ENCODE results near the gene COG3. TPM values are rescaled to one million over a fixed set of nuclear protein-coding genes. Genes with fewer than 3 reads are reported as not detected.

Gene COG3
- total and polyA plus RNA-seq, 2 donors: 24.1 to 29.6 TPM

DNA sequence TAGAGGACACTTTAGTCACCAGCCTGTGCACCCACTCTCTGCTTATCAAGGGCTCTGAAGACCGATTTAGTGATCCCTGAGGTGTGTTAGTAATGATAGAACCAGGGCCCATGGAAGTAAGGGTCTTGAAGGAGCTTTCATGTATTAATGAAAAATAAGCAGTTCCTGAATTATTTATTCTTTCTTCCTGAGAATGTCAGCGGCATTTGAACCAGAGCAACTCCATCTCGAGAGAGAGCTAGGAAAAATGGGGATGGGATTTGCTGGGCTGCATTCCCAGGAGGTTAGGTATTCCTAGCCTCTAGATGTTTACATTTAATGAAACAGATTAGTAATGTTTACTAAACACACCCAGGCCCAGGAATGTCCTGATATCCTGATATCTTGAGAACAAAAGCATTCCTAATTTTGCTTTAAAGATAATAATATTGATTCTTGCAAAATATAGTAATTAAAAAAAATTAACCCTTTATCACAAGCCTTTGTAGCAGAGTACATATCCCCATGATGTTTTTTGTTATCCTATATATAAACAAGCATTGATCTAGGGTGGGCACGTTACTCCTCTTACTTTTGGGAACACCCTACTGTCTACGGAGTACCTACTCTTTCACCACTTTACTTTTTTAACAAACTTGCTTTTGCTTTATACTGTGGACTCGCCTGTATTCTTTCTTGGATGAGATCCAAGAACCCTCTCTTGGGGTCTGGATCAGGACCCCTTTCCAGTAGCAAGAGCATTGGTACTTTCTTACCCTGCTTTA is 63.1 kb downstream of the COG3 start:
- H3K36me3 ChIP-seq (ENCODE audit: control insufficient read depth in 2 of 2, insufficient read depth in 2 of 2, low read length in 1 of 2): peaks cover 22 to 51% of the 10 kb centered on the region in 2 donors
- 97% methylated on average over 6 of the region's 6 CpGs for WGBS
- H3K4me1 ChIP-seq (ENCODE audit: control insufficient read depth in 2 of 2, insufficient read depth in 2 of 2, low read length in 2 of 2): no peaks in the 10 kb centered on the region
- DNase-seq (ENCODE audit: low read depth in 6 of 9, low spot score in 9 of 9): no peak
- no peak overlapping the region for H3K27ac ChIP-seq (ENCODE audit: low read depth in 1 of 2, low read length in 1 of 2)
- no peaks in the 10 kb centered on the region for H3K27me3 ChIP-seq (ENCODE audit: control insufficient read depth in 2 of 2, insufficient read depth in 1 of 2, low read length in 1 of 2)
- H3K4me3 ChIP-seq (ENCODE audit: low read length in 2 of 2): no peak overlapping the region
- H3K9me3 ChIP-seq (ENCODE audit: control insufficient read depth in 2 of 2, insufficient read depth in 1 of 2, low read length in 1 of 2): no peaks in the 10 kb centered on the region

DNA sequence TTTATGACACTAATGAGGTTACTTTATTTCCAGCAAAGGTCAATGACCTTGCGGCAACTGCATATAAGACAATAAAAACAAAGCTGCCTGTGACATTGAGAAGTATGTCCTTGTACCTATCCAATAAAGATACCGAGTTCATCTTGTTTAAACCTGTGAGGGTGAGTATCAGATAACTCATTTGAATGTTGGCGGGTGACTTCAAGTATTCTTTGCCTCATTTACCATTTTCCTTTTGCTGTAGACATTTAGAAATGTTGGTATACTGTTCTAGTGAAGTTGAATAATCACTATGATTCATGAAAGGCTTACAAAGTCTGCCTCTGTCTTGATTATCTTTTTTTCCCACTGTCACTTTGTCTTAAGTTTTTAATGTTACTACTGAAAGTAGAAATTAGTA is 65.0 kb downstream of the COG3 start:
- no peaks in the 10 kb centered on the region for H3K9me3 ChIP-seq (ENCODE audit: control insufficient read depth in 2 of 2, insufficient read depth in 1 of 2, low read length in 1 of 2)
- no peak for DNase-seq (ENCODE audit: low read depth in 6 of 9, low spot score in 9 of 9)
- H3K27me3 ChIP-seq (ENCODE audit: control insufficient read depth in 2 of 2, insufficient read depth in 1 of 2, low read length in 1 of 2): no peaks in the 10 kb centered on the region
- no peak overlapping the region for H3K27ac ChIP-seq (ENCODE audit: low read depth in 1 of 2, low read length in 1 of 2)
- H3K4me3 ChIP-seq (ENCODE audit: low read length in 2 of 2): no peak overlapping the region
- WGBS: 97% methylated on average over 3 of the region's 3 CpGs
- no peaks in the 10 kb centered on the region for H3K4me1 ChIP-seq (ENCODE audit: control insufficient read depth in 2 of 2, insufficient read depth in 2 of 2, low read length in 2 of 2)
- peaks cover 37 to 64% of the 10 kb centered on the region in 2 donors for H3K36me3 ChIP-seq (ENCODE audit: control insufficient read depth in 2 of 2, insufficient read depth in 2 of 2, low read length in 1 of 2)

DNA sequence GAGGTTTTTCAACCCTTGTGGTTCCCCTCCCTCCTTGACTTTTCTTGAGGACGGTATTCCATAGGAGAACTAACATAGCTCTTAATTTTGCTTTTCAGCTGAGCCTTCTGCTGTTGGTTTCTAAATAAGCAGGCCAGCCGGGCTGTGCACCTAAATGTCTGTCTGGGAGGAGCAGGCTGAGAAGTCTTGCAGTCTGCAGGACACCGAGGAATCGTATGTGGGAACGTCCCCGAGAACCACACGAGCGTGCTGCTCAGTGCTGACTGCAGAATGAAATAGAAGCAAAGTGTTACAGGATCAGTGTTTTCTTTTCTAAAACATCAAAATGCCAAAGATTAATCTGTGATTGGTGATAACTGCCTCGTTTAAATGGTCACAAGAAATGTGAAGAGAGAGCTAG is 69.9 kb downstream of the COG3 start:
- Histone ChIP-seq H3K36me3 (ENCODE audit: control insufficient read depth in 2 of 2, insufficient read depth in 2 of 2, low read length in 1 of 2) (peaks cover 36 to 56% of the 10 kb centered on the region in 2 donors), H3K4me1 (ENCODE audit: control insufficient read depth in 2 of 2, insufficient read depth in 2 of 2, low read length in 2 of 2) (no peaks in the 10 kb centered on the region), H3K27me3 (ENCODE audit: control insufficient read depth in 2 of 2, insufficient read depth in 1 of 2, low read length in 1 of 2) (no peaks in the 10 kb centered on the region), H3K4me3 (ENCODE audit: low read length in 2 of 2) (no peak overlapping the region), H3K9me3 (ENCODE audit: control insufficient read depth in 2 of 2, insufficient read depth in 1 of 2, low read length in 1 of 2) (no peaks in the 10 kb centered on the region), H3K27ac (ENCODE audit: low read depth in 1 of 2, low read length in 1 of 2) (no peak overlapping the region)
- DNase-seq (ENCODE audit: low read depth in 6 of 9, low spot score in 9 of 9): no peak
- WGBS: 96% methylated on average over 9 of the region's 9 CpGs

DNA sequence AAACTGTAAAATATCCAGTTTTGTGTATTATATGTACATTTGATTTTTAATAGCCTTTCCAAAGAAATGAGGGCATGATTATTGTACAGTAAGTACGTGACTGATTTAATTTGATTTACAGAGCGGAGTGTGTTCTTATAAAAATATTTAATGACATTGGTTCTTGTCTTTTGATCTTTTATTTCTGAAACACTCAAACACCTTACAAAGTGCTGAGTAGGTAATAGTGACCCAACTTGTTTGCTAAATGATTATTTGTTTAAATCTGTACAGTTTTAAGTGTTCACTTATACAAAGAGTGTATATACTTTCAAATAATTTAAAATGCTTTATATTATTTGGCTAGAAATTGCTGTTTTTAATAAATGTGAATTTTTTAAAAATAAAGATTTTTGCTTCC is 71.5 kb downstream of the COG3 start:
- Histone ChIP-seq H3K27me3 (ENCODE audit: control insufficient read depth in 2 of 2, insufficient read depth in 1 of 2, low read length in 1 of 2) (no peaks in the 10 kb centered on the region), H3K4me3 (ENCODE audit: low read length in 2 of 2) (no peak overlapping the region), H3K9me3 (ENCODE audit: control insufficient read depth in 2 of 2, insufficient read depth in 1 of 2, low read length in 1 of 2) (no peaks in the 10 kb centered on the region), H3K36me3 (ENCODE audit: control insufficient read depth in 2 of 2, insufficient read depth in 2 of 2, low read length in 1 of 2) (peaks cover 35 to 44% of the 10 kb centered on the region in 2 donors), H3K4me1 (ENCODE audit: control insufficient read depth in 2 of 2, insufficient read depth in 2 of 2, low read length in 2 of 2) (no peaks in the 10 kb centered on the region), H3K27ac (ENCODE audit: low read depth in 1 of 2, low read length in 1 of 2) (no peak overlapping the region)
- 100% methylated on average over 2 of the region's 2 CpGs for WGBS
- no peak for DNase-seq (ENCODE audit: low read depth in 6 of 9, low spot score in 9 of 9)

DNA sequence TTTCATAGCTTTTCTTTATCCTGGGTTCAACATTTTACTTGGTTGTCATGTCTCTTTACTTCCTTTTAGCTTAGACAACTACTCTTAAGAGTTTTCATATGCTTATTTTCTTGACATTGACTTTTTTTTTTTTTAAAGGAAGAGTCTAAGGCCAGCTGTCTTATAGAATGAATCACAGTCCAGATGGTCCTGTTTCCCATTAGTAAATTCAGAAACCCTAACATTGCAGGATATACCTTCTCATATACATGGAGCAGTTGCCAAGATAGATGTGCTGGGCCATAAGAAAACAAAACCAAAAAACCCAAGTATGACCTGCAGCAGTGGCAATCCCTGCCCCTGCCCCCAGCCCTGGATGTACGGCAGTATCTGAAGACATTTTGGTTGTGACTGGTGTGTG is 72.8 kb downstream of the COG3 start:
- Histone ChIP-seq H3K9me3 (ENCODE audit: control insufficient read depth in 2 of 2, insufficient read depth in 1 of 2, low read length in 1 of 2) (no peaks in the 10 kb centered on the region), H3K4me1 (ENCODE audit: control insufficient read depth in 2 of 2, insufficient read depth in 2 of 2, low read length in 2 of 2) (no peaks in the 10 kb centered on the region), H3K27ac (ENCODE audit: low read depth in 1 of 2, low read length in 1 of 2) (no peak overlapping the region), H3K27me3 (ENCODE audit: control insufficient read depth in 2 of 2, insufficient read depth in 1 of 2, low read length in 1 of 2) (no peaks in the 10 kb centered on the region), H3K36me3 (ENCODE audit: control insufficient read depth in 2 of 2, insufficient read depth in 2 of 2, low read length in 1 of 2) (peaks cover 30 to 39% of the 10 kb centered on the region in 2 donors), H3K4me3 (ENCODE audit: low read length in 2 of 2) (no peak overlapping the region)
- no peak for DNase-seq (ENCODE audit: low read depth in 6 of 9, low spot score in 9 of 9)
- 100% methylated on average over 1 of the region's 1 CpG for WGBS

DNA sequence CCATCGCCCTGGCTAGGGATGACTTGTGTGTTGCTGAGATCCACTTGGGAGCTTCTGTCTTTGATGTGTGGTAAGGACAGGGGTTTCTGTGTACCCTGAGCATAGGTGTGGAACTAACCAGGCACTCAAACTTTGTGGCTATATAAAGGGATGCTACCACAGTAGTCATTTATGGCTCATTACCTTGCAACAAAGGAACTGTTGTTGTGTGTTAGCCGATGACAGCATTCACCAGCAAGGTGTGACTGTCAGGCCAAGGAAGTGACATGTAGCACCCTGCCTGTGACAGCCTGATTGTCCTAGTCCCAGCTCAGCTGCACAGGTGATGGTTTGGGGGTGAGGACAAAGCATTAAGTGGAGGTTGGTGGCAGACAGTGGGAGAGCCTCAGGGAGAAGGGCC is 73.6 kb downstream of the COG3 start:
- Histone ChIP-seq H3K4me1 (ENCODE audit: control insufficient read depth in 2 of 2, insufficient read depth in 2 of 2, low read length in 2 of 2) (no peaks in the 10 kb centered on the region), H3K27me3 (ENCODE audit: control insufficient read depth in 2 of 2, insufficient read depth in 1 of 2, low read length in 1 of 2) (no peaks in the 10 kb centered on the region), H3K9me3 (ENCODE audit: control insufficient read depth in 2 of 2, insufficient read depth in 1 of 2, low read length in 1 of 2) (no peaks in the 10 kb centered on the region), H3K36me3 (ENCODE audit: control insufficient read depth in 2 of 2, insufficient read depth in 2 of 2, low read length in 1 of 2) (peaks cover 23 to 31% of the 10 kb centered on the region in 2 donors), H3K4me3 (ENCODE audit: low read length in 2 of 2) (no peak overlapping the region), H3K27ac (ENCODE audit: low read depth in 1 of 2, low read length in 1 of 2) (no peak overlapping the region)
- WGBS: 94% methylated on average over 2 of the region's 2 CpGs
- DNase-seq (ENCODE audit: low read depth in 6 of 9, low spot score in 9 of 9): no peak

DNA sequence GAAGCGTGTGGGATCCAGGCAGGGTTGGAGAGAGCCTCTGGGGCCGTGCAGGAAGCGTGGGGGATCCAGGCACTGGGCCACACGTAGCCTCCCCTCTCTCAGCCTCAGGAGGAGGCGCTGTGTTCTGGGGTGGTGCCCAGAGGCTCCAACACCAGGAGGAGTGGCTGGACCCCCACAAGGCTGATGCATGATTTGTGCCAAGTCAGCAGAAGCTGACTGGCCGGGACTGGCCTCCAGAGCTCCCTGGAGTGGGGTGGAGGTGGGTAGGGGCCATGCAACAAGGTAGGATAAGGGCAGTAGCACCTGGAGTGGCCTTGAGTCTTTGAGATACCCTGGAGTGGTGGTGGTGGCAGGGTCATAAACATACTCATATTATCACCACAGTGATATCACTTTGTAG is 75.5 kb downstream of the COG3 start:
- 95% methylated on average over 6 of the region's 6 CpGs for WGBS
- no peaks in the 10 kb centered on the region for H3K9me3 ChIP-seq (ENCODE audit: control insufficient read depth in 2 of 2, insufficient read depth in 1 of 2, low read length in 1 of 2)
- H3K36me3 ChIP-seq (ENCODE audit: control insufficient read depth in 2 of 2, insufficient read depth in 2 of 2, low read length in 1 of 2): peaks cover 7 to 13% of the 10 kb centered on the region in 2 donors
- H3K4me3 ChIP-seq (ENCODE audit: low read length in 2 of 2): no peak overlapping the region
- no peak for DNase-seq (ENCODE audit: low read depth in 6 of 9, low spot score in 9 of 9)
- H3K4me1 ChIP-seq (ENCODE audit: control insufficient read depth in 2 of 2, insufficient read depth in 2 of 2, low read length in 2 of 2): no peaks in the 10 kb centered on the region
- H3K27ac ChIP-seq (ENCODE audit: low read depth in 1 of 2, low read length in 1 of 2): no peak overlapping the region
- no peaks in the 10 kb centered on the region for H3K27me3 ChIP-seq (ENCODE audit: control insufficient read depth in 2 of 2, insufficient read depth in 1 of 2, low read length in 1 of 2)

DNA sequence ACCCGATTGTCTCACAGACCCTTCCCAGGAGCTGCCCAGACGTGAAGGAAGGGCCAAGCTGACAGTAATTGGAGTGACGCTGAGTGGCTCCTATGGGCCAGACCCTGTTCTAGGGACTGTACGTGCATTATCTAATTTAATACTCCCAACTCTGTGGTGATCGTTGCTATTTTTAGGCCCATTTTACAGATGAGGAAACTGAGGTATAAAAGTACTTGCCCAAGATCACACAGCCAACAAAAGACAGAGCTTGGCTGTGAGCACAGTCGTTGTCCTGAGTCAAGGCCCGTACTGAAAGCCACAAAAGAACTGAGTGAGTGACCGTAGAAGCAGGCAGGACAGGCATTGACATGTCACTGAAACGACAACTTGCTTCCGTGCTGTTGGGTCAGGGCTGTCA is 76.1 kb downstream of the COG3 start:
- H3K36me3 ChIP-seq (ENCODE audit: control insufficient read depth in 2 of 2, insufficient read depth in 2 of 2, low read length in 1 of 2): peaks cover under 1 to 6% of the 10 kb centered on the region in 2 donors
- H3K4me1 ChIP-seq (ENCODE audit: control insufficient read depth in 2 of 2, insufficient read depth in 2 of 2, low read length in 2 of 2): no peaks in the 10 kb centered on the region
- no peak overlapping the region for H3K27ac ChIP-seq (ENCODE audit: low read depth in 1 of 2, low read length in 1 of 2)
- no peaks in the 10 kb centered on the region for H3K27me3 ChIP-seq (ENCODE audit: control insufficient read depth in 2 of 2, insufficient read depth in 1 of 2, low read length in 1 of 2)
- WGBS: 95% methylated on average over 10 of the region's 10 CpGs
- H3K9me3 ChIP-seq (ENCODE audit: control insufficient read depth in 2 of 2, insufficient read depth in 1 of 2, low read length in 1 of 2): no peaks in the 10 kb centered on the region
- H3K4me3 ChIP-seq (ENCODE audit: low read length in 2 of 2): no peak overlapping the region
- no peak for DNase-seq (ENCODE audit: low read depth in 6 of 9, low spot score in 9 of 9)

DNA sequence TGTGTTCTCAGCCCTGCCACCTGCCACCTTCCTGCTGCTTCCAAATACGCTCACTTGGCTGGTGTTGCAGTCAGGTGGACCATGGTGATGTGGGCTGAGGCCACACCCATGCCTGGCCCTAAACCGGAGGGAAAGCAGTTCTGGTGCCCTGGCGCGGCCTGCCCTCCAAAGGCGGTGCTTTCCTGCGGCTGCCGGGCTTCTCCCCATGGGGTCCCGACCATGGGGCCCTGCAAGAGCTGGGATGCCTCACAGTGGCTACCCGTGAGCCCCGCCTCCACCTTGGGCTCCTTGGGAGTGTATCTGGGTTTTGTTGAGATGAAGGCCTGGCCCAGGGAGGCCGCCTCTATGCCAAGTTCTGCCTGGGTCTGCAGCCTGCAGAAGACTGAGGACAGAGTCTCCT is 77.1 kb downstream of the COG3 start:
- peaks cover 0 to 3% of the 10 kb centered on the region in 2 donors for H3K36me3 ChIP-seq (ENCODE audit: control insufficient read depth in 2 of 2, insufficient read depth in 2 of 2, low read length in 1 of 2)
- H3K4me1 ChIP-seq (ENCODE audit: control insufficient read depth in 2 of 2, insufficient read depth in 2 of 2, low read length in 2 of 2): no peaks in the 10 kb centered on the region
- no peak overlapping the region for H3K4me3 ChIP-seq (ENCODE audit: low read length in 2 of 2)
- no peak for DNase-seq (ENCODE audit: low read depth in 6 of 9, low spot score in 9 of 9)
- no peak overlapping the region for H3K27ac ChIP-seq (ENCODE audit: low read depth in 1 of 2, low read length in 1 of 2)
- whole genome bisulfite sequencing: 97% methylated on average over 11 of the region's 11 CpGs
- H3K27me3 ChIP-seq (ENCODE audit: control insufficient read depth in 2 of 2, insufficient read depth in 1 of 2, low read length in 1 of 2): no peaks in the 10 kb centered on the region
- H3K9me3 ChIP-seq (ENCODE audit: control insufficient read depth in 2 of 2, insufficient read depth in 1 of 2, low read length in 1 of 2): no peaks in the 10 kb centered on the region
